Measurements from ENCODE around the gene TMEM88.
"Not testable (repeated sequence)": the region's sequence is repeated elsewhere in the genome, so short reads cannot be mapped to it uniquely, and the experiment has no call there.

Gene TMEM88

GRCh38 chr17:7856811-7857712, 2.2 kb downstream of the TMEM88 start, which contains the start of gene NAA38:
Gene NAA38 (minus strand): TSS chr17:7857559. CDS start chr17:7857463, 96 bp downstream.
- Histone ChIP-seq H3K9me3 (ENCODE audit: control insufficient read depth, insufficient read depth, low read length) (no peaks in the 10 kb centered on the region), H3K27me3 (ENCODE audit: control insufficient read depth, insufficient read depth, low read length) (peaks cover 40% of the 10 kb centered on the region), H3K4me3 (ENCODE audit: low read depth, low read length) (peak within 1 kb of the TSS; percentile 95), H3K36me3 (ENCODE audit: control insufficient read depth, insufficient read depth, low read length) (no peaks in the 10 kb centered on the region), H3K4me1 (ENCODE audit: control insufficient read depth, insufficient read depth, low read length) (peaks cover 6% of the 10 kb centered on the region), H3K9ac (ENCODE audit: low read depth, low read length) (peak within 1 kb of the TSS; percentile 98)

GRCh38 chr17:7857713-7858521, 3.1 kb downstream of the TMEM88 start, which contains the start of gene CYB5D1:
Gene CYB5D1 (plus strand): TSS chr17:7858003. CDS start chr17:7858135, 132 bp downstream.
- peaks cover 6% of the 10 kb centered on the region for H3K4me1 ChIP-seq (ENCODE audit: control insufficient read depth, insufficient read depth, low read length)
- H3K4me3 ChIP-seq (ENCODE audit: low read depth, low read length), result peak within 1 kb of the TSS; percentile 95
- H3K36me3 ChIP-seq (ENCODE audit: control insufficient read depth, insufficient read depth, low read length), result no peaks in the 10 kb centered on the region
- H3K9me3 ChIP-seq (ENCODE audit: control insufficient read depth, insufficient read depth, low read length), result no peaks in the 10 kb centered on the region
- H3K9ac ChIP-seq (ENCODE audit: low read depth, low read length), result peak within 1 kb of the TSS; percentile 98
- peaks cover 32% of the 10 kb centered on the region for H3K27me3 ChIP-seq (ENCODE audit: control insufficient read depth, insufficient read depth, low read length)

DNA sequence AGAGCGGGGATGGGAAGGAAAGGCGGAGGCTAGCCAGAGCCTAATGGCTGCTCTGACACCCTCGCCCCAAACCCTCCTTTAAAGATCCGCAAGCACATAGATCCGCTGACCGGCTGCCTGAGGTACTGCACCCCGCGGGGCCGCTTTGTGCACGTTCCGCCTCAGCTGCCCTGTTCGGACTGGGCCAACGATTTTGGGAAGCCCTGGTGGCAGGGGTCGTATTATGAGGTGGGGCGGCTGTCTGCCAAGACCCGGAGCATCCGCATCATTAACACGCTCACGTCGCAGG, 3.6 kb downstream of the TMEM88 start:
- Histone ChIP-seq H3K4me3 (ENCODE audit: low read depth, low read length) (peak overlapping the region; percentile 95), H3K9me3 (ENCODE audit: control insufficient read depth, insufficient read depth, low read length) (no peaks in the 10 kb centered on the region), H3K36me3 (ENCODE audit: control insufficient read depth, insufficient read depth, low read length) (no peaks in the 10 kb centered on the region), H3K9ac (ENCODE audit: low read depth, low read length) (peak overlapping the region; percentile 0), H3K27me3 (ENCODE audit: control insufficient read depth, insufficient read depth, low read length) (peaks cover 28% of the 10 kb centered on the region), H3K4me1 (ENCODE audit: control insufficient read depth, insufficient read depth, low read length) (peaks cover 6% of the 10 kb centered on the region)

- no peaks in the 10 kb centered on the region for H3K36me3 ChIP-seq (ENCODE audit: control insufficient read depth, insufficient read depth, low read length)
- peaks cover 25% of the 10 kb centered on the region for H3K27me3 ChIP-seq (ENCODE audit: control insufficient read depth, insufficient read depth, low read length)
- no peak overlapping the region for H3K9ac ChIP-seq (ENCODE audit: low read depth, low read length)
- peaks cover 6% of the 10 kb centered on the region for H3K4me1 ChIP-seq (ENCODE audit: control insufficient read depth, insufficient read depth, low read length)
- H3K4me3 ChIP-seq (ENCODE audit: low read depth, low read length), result peak overlapping the region; percentile 95
- no peaks in the 10 kb centered on the region for H3K9me3 ChIP-seq (ENCODE audit: control insufficient read depth, insufficient read depth, low read length)
These were observed 4.2 kb downstream of the TMEM88 start for GRCh38 chr17:7859028-7859427.

GRCh38 chr17:7862692-7863437, 8.0 kb downstream of the TMEM88 start:
- no peaks in the 10 kb centered on the region for H3K27me3 ChIP-seq (ENCODE audit: control insufficient read depth, insufficient read depth, low read length)
- no peak overlapping the region for H3K9ac ChIP-seq (ENCODE audit: low read depth, low read length)
- no peaks in the 10 kb centered on the region for H3K36me3 ChIP-seq (ENCODE audit: control insufficient read depth, insufficient read depth, low read length)
- no peaks in the 10 kb centered on the region for H3K9me3 ChIP-seq (ENCODE audit: control insufficient read depth, insufficient read depth, low read length)
- H3K4me1 ChIP-seq (ENCODE audit: control insufficient read depth, insufficient read depth, low read length), result peaks cover 4% of the 10 kb centered on the region
- no peak overlapping the region for H3K4me3 ChIP-seq (ENCODE audit: low read depth, low read length)

GRCh38 chr17:7864384-7864783, 9.5 kb downstream of the TMEM88 start:
- not testable (repeated sequence) for H3K4me3 ChIP-seq (ENCODE audit: low read depth, low read length); H3K36me3 ChIP-seq (ENCODE audit: control insufficient read depth, insufficient read depth, low read length); H3K27me3 ChIP-seq (ENCODE audit: control insufficient read depth, insufficient read depth, low read length); H3K9ac ChIP-seq (ENCODE audit: low read depth, low read length); H3K4me1 ChIP-seq (ENCODE audit: control insufficient read depth, insufficient read depth, low read length); H3K9me3 ChIP-seq (ENCODE audit: control insufficient read depth, insufficient read depth, low read length)

DNA sequence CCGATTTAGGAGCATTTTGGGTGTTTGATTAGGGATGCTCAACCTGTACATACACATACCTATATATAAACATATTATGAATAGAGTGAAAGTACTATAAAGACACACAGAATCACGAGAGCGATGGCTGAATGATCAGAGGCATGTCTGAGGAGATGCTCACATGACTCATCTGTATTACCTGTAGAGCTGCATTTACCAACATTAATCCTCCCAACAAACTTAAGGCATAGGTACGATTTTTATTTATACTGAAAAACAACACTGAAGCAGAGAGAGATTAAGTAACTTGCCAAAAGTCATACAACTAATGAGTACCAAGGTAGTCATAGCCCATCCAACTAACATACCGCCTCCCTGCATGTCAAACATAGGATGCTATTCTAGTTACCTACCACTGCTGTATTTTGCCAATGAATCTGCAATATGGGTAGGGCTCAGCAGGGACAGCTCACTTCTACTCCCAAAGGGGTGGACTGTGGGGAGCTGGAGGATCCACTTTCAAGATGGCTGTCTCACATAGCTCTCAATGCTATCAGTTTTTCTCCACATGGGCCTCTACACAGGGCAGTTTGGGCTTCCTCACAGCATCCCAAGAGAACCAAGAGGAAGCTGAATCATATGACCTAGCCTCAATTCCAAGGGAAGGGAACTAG, 10.3 kb downstream of the TMEM88 start:
- H3K9me3 ChIP-seq (ENCODE audit: control insufficient read depth, insufficient read depth, low read length), result no peaks in the 10 kb centered on the region
- no peaks in the 10 kb centered on the region for H3K27me3 ChIP-seq (ENCODE audit: control insufficient read depth, insufficient read depth, low read length)
- no peak overlapping the region for H3K4me3 ChIP-seq (ENCODE audit: low read depth, low read length)
- no peak overlapping the region for H3K9ac ChIP-seq (ENCODE audit: low read depth, low read length)
- H3K36me3 ChIP-seq (ENCODE audit: control insufficient read depth, insufficient read depth, low read length), result no peaks in the 10 kb centered on the region
- no peaks in the 10 kb centered on the region for H3K4me1 ChIP-seq (ENCODE audit: control insufficient read depth, insufficient read depth, low read length)

- no peaks in the 10 kb centered on the region for H3K9me3 ChIP-seq (ENCODE audit: control insufficient read depth, insufficient read depth, low read length)
- no peak overlapping the region for H3K9ac ChIP-seq (ENCODE audit: low read depth, low read length)
- no peaks in the 10 kb centered on the region for H3K27me3 ChIP-seq (ENCODE audit: control insufficient read depth, insufficient read depth, low read length)
- no peak overlapping the region for H3K4me3 ChIP-seq (ENCODE audit: low read depth, low read length)
- H3K36me3 ChIP-seq (ENCODE audit: control insufficient read depth, insufficient read depth, low read length), result no peaks in the 10 kb centered on the region
- no peaks in the 10 kb centered on the region for H3K4me1 ChIP-seq (ENCODE audit: control insufficient read depth, insufficient read depth, low read length)
These were observed 13.0 kb downstream of the TMEM88 start for GRCh38 chr17:7867881-7868329.

GRCh38 chr17:7873051-7873450, 18.2 kb downstream of the TMEM88 start:
- Histone ChIP-seq H3K4me3 (ENCODE audit: low read depth, low read length) (no peak overlapping the region), H3K27me3 (ENCODE audit: control insufficient read depth, insufficient read depth, low read length) (no peaks in the 10 kb centered on the region), H3K9ac (ENCODE audit: low read depth, low read length) (no peak overlapping the region), H3K36me3 (ENCODE audit: control insufficient read depth, insufficient read depth, low read length) (no peaks in the 10 kb centered on the region), H3K9me3 (ENCODE audit: control insufficient read depth, insufficient read depth, low read length) (no peaks in the 10 kb centered on the region), H3K4me1 (ENCODE audit: control insufficient read depth, insufficient read depth, low read length) (no peaks in the 10 kb centered on the region)

DNA sequence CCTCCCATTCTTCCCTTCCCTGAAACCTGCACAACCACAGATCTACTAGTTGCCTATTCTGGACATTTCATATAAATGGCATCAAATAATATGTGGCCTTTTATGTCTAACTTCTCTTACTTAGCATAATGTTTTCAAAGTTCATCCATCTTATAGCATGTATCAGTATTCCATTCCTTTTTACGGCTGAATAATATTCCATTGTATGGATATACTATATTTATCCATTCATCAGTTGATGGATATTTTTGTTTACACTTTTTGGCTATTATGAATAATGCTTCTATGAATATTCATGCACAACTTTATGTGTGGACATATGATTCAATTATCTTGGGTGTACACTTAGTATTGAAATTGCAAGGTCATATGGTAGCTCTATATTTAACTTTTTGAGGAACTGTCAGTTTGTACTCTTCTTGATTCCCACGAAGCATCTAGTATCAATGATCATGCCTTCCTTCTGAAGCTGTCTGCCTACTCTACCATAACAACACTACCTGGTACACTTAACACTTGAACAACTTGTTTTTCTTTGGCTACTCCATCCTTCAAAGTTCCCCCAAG, 21.0 kb downstream of the TMEM88 start:
- H3K9ac ChIP-seq (ENCODE audit: low read depth, low read length), result no peak overlapping the region
- no peaks in the 10 kb centered on the region for H3K9me3 ChIP-seq (ENCODE audit: control insufficient read depth, insufficient read depth, low read length)
- no peak overlapping the region for H3K4me3 ChIP-seq (ENCODE audit: low read depth, low read length)
- no peaks in the 10 kb centered on the region for H3K36me3 ChIP-seq (ENCODE audit: control insufficient read depth, insufficient read depth, low read length)
- H3K4me1 ChIP-seq (ENCODE audit: control insufficient read depth, insufficient read depth, low read length), result no peaks in the 10 kb centered on the region
- H3K27me3 ChIP-seq (ENCODE audit: control insufficient read depth, insufficient read depth, low read length), result no peaks in the 10 kb centered on the region

DNA sequence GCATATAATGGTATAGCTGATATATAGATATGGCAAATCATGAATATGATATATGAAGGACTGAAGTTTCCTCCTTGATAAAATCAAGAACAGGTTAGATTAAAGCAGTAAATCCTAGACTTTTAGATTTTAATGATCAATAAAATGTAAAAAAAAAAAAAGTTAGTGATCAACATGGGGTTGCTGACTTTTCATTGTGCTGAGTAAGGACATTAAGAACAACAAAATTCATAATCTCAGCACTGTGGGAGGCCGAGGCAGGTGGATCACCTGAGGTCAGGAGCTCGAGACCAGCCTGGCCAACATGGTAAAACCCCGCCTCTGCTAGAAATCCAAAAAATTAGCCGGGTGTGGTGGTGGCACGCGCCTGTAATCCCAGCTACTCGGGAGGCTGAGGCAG, 23.4 kb downstream of the TMEM88 start:
- Histone ChIP-seq H3K27me3 (ENCODE audit: control insufficient read depth, insufficient read depth, low read length) (no peaks in the 10 kb centered on the region), H3K9me3 (ENCODE audit: control insufficient read depth, insufficient read depth, low read length) (no peaks in the 10 kb centered on the region), H3K4me3 (ENCODE audit: low read depth, low read length) (no peak overlapping the region), H3K4me1 (ENCODE audit: control insufficient read depth, insufficient read depth, low read length) (no peaks in the 10 kb centered on the region), H3K9ac (ENCODE audit: low read depth, low read length) (no peak overlapping the region), H3K36me3 (ENCODE audit: control insufficient read depth, insufficient read depth, low read length) (no peaks in the 10 kb centered on the region)
